Right hindlimb (tissue), 1 donor: Measurements from ENCODE around the gene QPRT.
"Not testable (repeated sequence)": the region's sequence is repeated elsewhere in the genome, so short reads cannot be mapped to it uniquely, and the experiment has no call there.

Experiments used
- DNase-seq: peaks from one replicate; pipeline ENCODE4 v3.0.0-alpha.2; 2018

Gene QPRT

GRCh38 chr16:29720703-29721102 lies 41.7 kb downstream of the QPRT start:
- DNase-seq, result no peak

GRCh38 chr16:29721167-29721879 lies 42.3 kb downstream of the QPRT start:
- peak; percentile 79 for DNase-seq

- DNase-seq, result no peak
Measured at GRCh38 chr16:29726845-29727377, 47.9 kb downstream of the QPRT start.

GRCh38 chr16:29727452-29727851 lies 48.5 kb downstream of the QPRT start:
- no peak for DNase-seq

GRCh38 chr16:29729116-29729521 lies 50.1 kb downstream of the QPRT start:
- peak; percentile 26 for DNase-seq

- DNase-seq, result no peak
Measured at GRCh38 chr16:29730649-29731048, 51.7 kb downstream of the QPRT start.

- not testable (repeated sequence) for DNase-seq
Measured at GRCh38 chr16:29731768-29732601, 53.0 kb downstream of the QPRT start.

- no peak for DNase-seq
Measured at GRCh38 chr16:29734786-29735185, 55.8 kb downstream of the QPRT start.

GRCh38 chr16:29736112-29736511 lies 57.1 kb downstream of the QPRT start:
- no peak for DNase-seq

GRCh38 chr16:29736764-29737163 lies 57.8 kb downstream of the QPRT start:
- DNase-seq, result no peak

GRCh38 chr16:29737713-29738112 lies 58.7 kb downstream of the QPRT start:
- DNase-seq, result no peak

GRCh38 chr16:29738514-29738913 lies 59.5 kb downstream of the QPRT start:
- DNase-seq, result no peak

- not testable (repeated sequence) for DNase-seq
Measured at GRCh38 chr16:29739927-29740629, 61.1 kb downstream of the QPRT start.

GRCh38 chr16:29740630-29741015 lies 61.6 kb downstream of the QPRT start:
- not testable (repeated sequence) for DNase-seq

GRCh38 chr16:29742683-29743275 lies 63.8 kb downstream of the QPRT start:
- DNase-seq, result no peak

GRCh38 chr16:29743475-29743826 lies 64.5 kb downstream of the QPRT start:
- DNase-seq, result no peak

- no peak for DNase-seq
Measured at GRCh38 chr16:29743827-29744531, 65.0 kb downstream of the QPRT start.

- no peak for DNase-seq
Measured at GRCh38 chr16:29744541-29745101, 65.6 kb downstream of the QPRT start.

GRCh38 chr16:29745121-29745852 lies 66.3 kb downstream of the QPRT start:
- DNase-seq, result no peak

- peak; percentile 45 for DNase-seq
Measured at GRCh38 chr16:29745853-29746345, 66.9 kb downstream of the QPRT start, which contains the start of gene C16orf54. C16orf54 (minus strand) TSS chr16:29745990; CDS start chr16:29744951, 1,039 bp downstream.

- not testable (repeated sequence) for DNase-seq
Measured at GRCh38 chr16:29746518-29746917, 67.5 kb downstream of the QPRT start.
